GM19468 (cell line): ENCODE measurements around the gene ATP6V0D1.

Experiments used
- ATAC-seq: cut with Tn5 transposase; IDR thresholded peaks from one replicate; pipeline ENCODE4 v1.9.1; 2021; ENCODE audit warnings: mild to moderate bottlenecking, moderate library complexity, moderate number of reproducible peaks; ENCODE audit not compliant: unreplicated experiment; ENCODE audit errors: extremely low read depth

Gene ATP6V0D1

GRCh38 chr16:67463691-67464090 is 17.3 kb downstream of the ATP6V0D1 start:
- ATAC-seq, result no peak

- no peak for ATAC-seq
These were observed 17.9 kb downstream of the ATP6V0D1 start for GRCh38 chr16:67463059-67463458.

- ATAC-seq, result no peak
These were observed 18.7 kb downstream of the ATP6V0D1 start for GRCh38 chr16:67462279-67462655.

DNA sequence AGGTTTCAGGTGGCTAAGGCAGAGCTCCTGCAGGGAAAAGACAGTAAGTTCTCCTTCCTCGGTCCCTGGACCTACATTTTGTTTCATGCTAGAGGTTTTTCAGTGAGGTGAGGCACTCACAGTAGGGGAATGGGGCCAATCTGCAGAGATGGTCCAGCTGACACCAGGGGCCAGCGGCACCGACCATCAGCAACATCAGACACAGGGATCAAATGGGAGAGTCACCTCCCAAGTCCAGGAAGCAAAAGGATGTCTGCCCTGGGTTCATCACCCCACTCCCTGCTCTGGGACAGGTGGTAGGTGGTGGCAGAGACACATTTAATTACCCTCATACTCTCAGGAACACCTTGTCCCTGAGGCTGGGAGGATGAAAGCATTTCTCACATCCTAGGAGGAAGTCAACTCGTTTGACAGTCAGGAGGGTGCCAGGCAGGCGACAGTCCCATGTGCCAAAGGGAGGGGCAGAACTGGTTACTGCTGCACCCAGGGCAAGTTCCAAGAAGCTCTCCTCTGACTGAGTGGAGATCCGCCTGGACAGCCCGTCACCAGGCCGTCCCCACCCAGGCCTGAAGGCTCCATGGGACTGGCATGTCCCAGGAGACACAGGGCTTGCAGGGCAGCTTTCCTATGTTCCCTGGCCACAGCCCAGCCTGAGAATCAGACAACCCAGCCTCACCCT is 19.2 kb downstream of the ATP6V0D1 start:
- no peak for ATAC-seq

DNA sequence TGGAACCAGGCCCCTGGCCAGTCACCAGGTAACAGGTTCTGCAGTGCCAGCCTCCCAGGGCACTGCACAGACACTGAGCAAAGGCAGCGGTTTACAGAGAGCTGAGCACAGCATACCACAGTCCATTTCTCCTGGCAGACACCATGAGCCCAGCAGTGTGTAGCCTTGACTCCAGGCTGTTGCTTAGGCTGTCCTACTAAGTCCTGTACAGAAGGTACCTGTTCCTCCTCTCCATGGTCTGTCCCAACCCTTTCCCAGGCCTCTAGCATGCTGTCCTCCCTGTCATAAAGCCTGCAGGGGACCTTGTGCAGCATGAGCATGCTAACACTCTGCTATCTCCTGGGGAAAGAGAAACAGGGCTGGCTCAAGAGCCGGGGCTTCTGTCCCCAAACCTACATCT is 20.0 kb downstream of the ATP6V0D1 start:
- ATAC-seq, result no peak

GRCh38 chr16:67460168-67460567 is 20.8 kb downstream of the ATP6V0D1 start:
- ATAC-seq, result no peak

GRCh38 chr16:67459861-67460150 is 21.2 kb downstream of the ATP6V0D1 start:
- ATAC-seq, result no peak

- no peak for ATAC-seq
These were observed 21.7 kb downstream of the ATP6V0D1 start for GRCh38 chr16:67459066-67459860.

DNA sequence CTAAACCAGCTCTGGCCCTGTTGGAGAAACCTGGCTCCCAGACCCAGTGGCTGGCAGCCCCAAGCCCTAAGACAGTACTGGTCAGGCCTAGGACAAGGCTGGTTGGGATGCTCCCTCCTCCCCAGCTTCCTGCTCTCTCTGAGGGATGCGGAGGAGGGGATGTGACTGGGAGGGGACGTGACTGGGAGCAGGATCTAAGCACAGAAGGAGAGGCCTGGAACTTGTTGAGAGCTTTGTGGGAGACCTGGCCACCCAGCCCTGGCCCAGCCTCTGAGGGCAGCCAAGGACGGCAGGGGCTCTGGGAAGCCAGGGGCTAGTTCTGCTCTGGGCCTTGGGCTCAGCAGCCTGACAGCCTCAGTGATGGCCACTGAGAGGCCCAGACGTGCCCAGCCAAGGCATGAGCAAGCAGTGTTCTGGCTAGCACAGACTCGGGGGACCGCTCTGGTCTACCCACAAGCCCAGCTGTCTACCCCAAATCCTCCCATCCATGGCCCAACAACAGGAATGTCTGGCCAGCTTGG is 22.8 kb downstream of the ATP6V0D1 start:
- ATAC-seq, result no peak

- ATAC-seq, result no peak
These were observed 23.3 kb downstream of the ATP6V0D1 start for GRCh38 chr16:67457611-67458010.

DNA sequence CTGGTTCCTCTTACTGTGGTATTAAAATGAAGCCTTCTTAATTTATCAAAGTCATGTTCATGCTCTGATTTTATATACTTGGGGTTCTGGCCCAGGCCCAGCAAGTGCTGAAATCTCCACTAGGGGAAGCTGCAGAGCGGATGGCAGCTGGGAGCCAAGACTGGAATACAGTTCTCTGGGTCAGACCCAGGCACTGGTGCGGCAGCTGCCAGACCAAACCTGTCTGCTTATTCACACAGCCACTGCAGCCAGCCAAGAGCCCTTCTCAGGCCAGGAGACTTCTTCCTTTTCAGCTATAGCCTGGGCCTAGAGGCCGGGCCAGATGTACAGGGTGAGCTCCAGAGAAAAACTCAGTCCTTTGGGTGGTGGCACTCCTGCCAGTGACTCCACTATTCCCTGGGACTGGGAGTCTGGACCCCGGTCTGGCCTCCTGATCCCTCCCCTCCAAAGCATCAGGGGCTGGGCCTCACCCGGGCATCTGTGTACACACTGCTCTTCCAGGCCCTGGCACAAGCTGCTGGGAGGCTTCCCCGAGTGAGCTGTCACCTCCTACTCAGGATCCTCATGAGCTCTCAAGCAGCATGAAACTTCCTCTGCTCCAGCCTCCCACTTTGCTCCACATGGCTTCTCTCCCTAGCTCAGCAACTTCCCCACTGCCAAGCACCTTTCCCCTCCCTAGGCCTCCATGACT is 24.4 kb downstream of the ATP6V0D1 start:
- no peak for ATAC-seq

GRCh38 chr16:67454852-67455251 is 26.1 kb downstream of the ATP6V0D1 start:
- ATAC-seq, result no peak

DNA sequence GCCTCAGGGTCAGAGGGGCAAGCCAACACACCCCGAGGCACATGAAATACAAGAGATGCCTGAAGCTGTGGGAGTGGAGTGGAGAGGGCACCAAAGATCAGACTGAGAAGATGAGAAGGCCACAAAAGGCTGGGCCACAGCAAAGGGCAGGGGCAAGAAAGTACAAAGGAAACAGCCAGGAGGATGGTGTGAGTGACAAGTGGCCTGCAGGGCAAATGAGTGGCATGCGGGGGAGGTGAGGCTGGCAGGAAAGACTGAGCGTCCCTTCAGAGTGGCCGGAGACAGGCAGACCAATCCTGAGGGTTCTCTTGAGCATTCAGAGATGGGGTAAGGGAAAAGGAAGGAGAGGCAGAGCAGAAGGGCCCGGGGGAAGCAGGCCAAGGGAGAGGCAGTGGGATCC is 26.9 kb downstream of the ATP6V0D1 start:
- no peak for ATAC-seq

DNA sequence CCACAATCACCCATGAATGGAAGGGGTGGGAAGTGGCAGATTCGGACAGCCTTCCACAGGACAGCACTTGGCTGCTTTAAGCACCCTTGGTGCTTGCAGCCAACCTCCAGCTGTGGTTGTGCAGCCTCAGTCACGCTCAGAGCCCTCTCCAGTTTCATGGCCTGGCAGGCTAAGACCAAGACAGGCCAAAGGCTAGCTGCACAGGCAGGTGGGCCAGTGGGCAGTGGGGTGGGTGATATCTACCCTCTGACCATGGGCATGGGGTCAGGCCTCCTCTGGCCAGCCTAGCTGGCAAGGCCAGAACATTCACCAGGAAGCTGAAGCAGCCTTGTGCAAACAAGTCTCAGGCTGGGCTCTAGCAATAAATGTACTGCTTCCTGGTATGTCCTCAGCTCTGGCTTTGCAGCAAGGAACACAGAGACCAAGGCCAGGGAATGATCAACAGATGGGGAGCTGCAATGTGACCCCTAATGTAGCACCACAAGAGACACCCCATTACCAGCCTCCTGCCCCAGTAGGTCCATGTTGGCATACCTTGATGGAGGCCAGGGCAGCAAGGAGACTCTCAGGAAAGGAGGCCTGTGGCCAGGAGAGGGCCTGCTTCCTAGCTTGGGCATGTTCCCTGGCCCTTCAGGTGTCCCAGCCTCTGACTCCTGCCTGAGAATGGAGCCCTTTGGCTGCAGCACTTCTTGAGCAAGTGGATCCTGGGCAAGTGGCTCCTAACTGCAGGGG is 29.1 kb downstream of the ATP6V0D1 start:
- no peak for ATAC-seq

DNA sequence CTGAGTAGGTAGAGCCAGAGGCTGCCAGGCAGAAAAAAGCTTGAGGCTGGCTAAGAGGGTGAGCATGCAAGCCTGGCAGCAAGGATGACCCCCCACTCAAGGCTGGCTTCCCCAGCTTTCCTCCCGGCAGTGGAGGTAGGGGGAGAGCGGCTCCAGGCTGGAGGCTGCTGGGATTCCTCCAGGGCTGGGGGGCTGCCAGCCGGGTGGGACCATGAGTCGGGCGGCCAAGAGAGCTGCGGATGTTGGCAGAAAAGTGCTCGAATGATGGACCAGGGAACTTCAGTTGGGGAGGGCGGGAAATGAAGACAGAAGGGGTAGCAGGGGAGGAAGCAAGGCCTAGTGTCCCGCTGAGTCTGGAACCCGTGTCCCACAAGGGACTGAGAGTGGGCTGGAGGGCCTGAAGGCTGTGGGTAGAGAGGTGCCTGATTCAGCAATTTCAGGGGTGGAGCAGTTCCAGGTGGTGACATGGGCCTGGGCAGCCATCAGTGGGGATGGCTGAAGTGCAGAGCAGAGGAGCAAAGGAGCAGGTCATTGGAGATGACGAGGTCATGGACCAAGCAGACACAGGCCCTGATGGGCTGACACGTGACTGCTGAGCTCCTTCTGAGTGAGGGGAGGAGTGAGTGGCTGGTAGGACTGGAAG is 29.8 kb downstream of the ATP6V0D1 start:
- ATAC-seq, result no peak

- ATAC-seq, result no peak
These were observed 31.2 kb downstream of the ATP6V0D1 start for GRCh38 chr16:67449739-67450138.

GRCh38 chr16:67449336-67449735 is 31.6 kb downstream of the ATP6V0D1 start:
- no peak for ATAC-seq

GRCh38 chr16:67448580-67448979 is 32.4 kb downstream of the ATP6V0D1 start:
- no peak for ATAC-seq

- ATAC-seq, result no peak
These were observed 33.4 kb downstream of the ATP6V0D1 start for GRCh38 chr16:67447508-67448076.
